IPS-18a (cell line): ENCODE measurements around the gene TGM2.

ENCODE experiments used
- H3K27ac ChIP-seq: one replicate; pipeline ENCODE4 v1.5.1; 2013; ENCODE audit warnings: low read length
- H3K27me3 ChIP-seq: one replicate; pipeline ENCODE4 v1.6.1; 2013; ENCODE audit warnings: mild to moderate bottlenecking, low read length; ENCODE audit not compliant: control insufficient read depth, insufficient read depth
- H3K36me3 ChIP-seq: one replicate; pipeline ENCODE4 v1.6.1; 2013; ENCODE audit warnings: low read depth, low read length; ENCODE audit not compliant: control insufficient read depth
- H3K4me1 ChIP-seq: one replicate; pipeline ENCODE4 v1.6.1; 2013; ENCODE audit warnings: low read depth, low read length; ENCODE audit not compliant: control insufficient read depth
- H3K4me3 ChIP-seq: one replicate; pipeline ENCODE4 v1.5.1; 2013; ENCODE audit warnings: low read length
- H3K9ac ChIP-seq: one replicate; pipeline ENCODE4 v1.6.1; 2013; ENCODE audit warnings: mild to moderate bottlenecking, low read length, moderate library complexity
- H3K9me3 ChIP-seq: one replicate; pipeline ENCODE4 v1.6.1; 2013; ENCODE audit warnings: low read depth, low read length; ENCODE audit not compliant: control insufficient read depth

The TGM2 gene

DNA sequence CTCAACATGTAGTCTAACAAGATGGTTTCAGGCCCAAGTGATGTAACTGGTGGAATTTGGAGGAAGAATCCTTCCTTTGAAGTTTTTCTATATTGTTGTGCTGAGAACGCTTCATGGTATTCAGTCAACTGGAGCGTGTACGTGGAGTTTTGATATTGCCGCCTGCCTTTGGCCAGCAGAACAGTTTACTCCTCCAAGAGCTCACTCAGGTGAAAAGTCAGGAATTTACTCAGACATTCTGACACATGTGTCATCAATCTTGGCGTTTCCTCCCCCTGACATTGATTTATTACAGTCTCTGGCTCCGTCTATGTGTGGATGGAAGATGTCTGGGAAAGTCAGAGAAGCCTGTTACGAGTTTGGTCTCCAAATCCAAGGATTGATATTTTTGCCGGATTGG, 19.0 kb upstream of the TGM2 start:
- H3K4me1 ChIP-seq, result peaks cover 2% of the 10 kb centered on the region
- H3K36me3 ChIP-seq, result no peaks in the 10 kb centered on the region
- H3K4me3 ChIP-seq, result no peak overlapping the region
- H3K27me3 ChIP-seq, result no peaks in the 10 kb centered on the region
- H3K9ac ChIP-seq, result no peak overlapping the region
- H3K27ac ChIP-seq, result no peak overlapping the region
- no peaks in the 10 kb centered on the region for H3K9me3 ChIP-seq

GRCh38 chr20:38181971-38182370, 16.9 kb upstream of the TGM2 start:
- Histone ChIP-seq H3K36me3 (no peaks in the 10 kb centered on the region), H3K27me3 (no peaks in the 10 kb centered on the region), H3K27ac (no peak overlapping the region), H3K4me3 (no peak overlapping the region), H3K9me3 (no peaks in the 10 kb centered on the region), H3K4me1 (no peaks in the 10 kb centered on the region), H3K9ac (no peak overlapping the region)

DNA sequence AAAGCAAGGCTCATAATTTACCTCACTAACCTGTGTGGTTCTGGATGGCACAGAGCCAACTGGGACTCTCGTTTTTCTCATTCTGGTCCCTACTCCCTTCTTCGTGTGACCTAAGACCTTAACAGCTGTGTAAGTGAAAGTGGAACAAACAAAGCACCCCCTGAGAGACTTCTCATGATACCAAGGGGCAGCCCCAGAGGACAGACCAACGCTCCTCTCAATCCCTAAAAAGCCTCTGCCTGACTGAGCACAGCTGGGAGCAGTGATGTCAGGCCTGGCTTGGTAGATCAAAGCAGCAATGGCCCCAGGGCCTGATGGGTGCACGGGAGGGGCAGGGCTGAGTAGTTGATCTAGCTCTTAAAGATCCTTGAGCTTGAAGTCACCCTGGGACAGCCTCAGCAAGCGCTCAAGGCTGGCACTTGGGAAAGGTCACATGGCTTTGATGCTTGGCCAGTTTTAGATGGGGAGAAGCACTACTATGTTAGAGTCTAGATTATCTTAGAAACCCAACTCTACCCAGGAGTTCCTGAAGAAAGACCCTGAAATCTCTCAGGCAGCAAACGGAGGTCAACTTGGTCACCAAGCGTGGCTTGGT, 16.2 kb upstream of the TGM2 start:
- Histone ChIP-seq H3K9ac (no peak overlapping the region), H3K27ac (no peak overlapping the region)

GRCh38 chr20:38180781-38181180, 15.7 kb upstream of the TGM2 start:
- H3K27ac ChIP-seq, result no peak overlapping the region
- no peaks in the 10 kb centered on the region for H3K9me3 ChIP-seq
- H3K9ac ChIP-seq, result no peak overlapping the region
- H3K36me3 ChIP-seq, result no peaks in the 10 kb centered on the region
- no peaks in the 10 kb centered on the region for H3K27me3 ChIP-seq
- H3K4me1 ChIP-seq, result no peaks in the 10 kb centered on the region
- no peak overlapping the region for H3K4me3 ChIP-seq

More for the DNA sequence above, 16.2 kb upstream of the TGM2 start:
- Histone ChIP-seq H3K9me3 (no peaks in the 10 kb centered on the region), H3K4me3 (no peak overlapping the region), H3K36me3 (no peaks in the 10 kb centered on the region), H3K27me3 (no peaks in the 10 kb centered on the region), H3K4me1 (no peaks in the 10 kb centered on the region)

GRCh38 chr20:38179846-38180245, 14.8 kb upstream of the TGM2 start:
- H3K27ac ChIP-seq, result no peak overlapping the region
- no peak overlapping the region for H3K9ac ChIP-seq
- no peaks in the 10 kb centered on the region for H3K27me3 ChIP-seq
- H3K9me3 ChIP-seq, result no peaks in the 10 kb centered on the region
- no peaks in the 10 kb centered on the region for H3K36me3 ChIP-seq
- H3K4me3 ChIP-seq, result no peak overlapping the region
- no peaks in the 10 kb centered on the region for H3K4me1 ChIP-seq

GRCh38 chr20:38178581-38178980, 13.5 kb upstream of the TGM2 start:
- H3K36me3 ChIP-seq, result no peaks in the 10 kb centered on the region
- H3K4me1 ChIP-seq, result no peaks in the 10 kb centered on the region
- no peak overlapping the region for H3K27ac ChIP-seq
- no peaks in the 10 kb centered on the region for H3K9me3 ChIP-seq
- no peaks in the 10 kb centered on the region for H3K27me3 ChIP-seq
- no peak overlapping the region for H3K9ac ChIP-seq
- H3K4me3 ChIP-seq, result no peak overlapping the region

GRCh38 chr20:38178065-38178491, 13.0 kb upstream of the TGM2 start:
- no peaks in the 10 kb centered on the region for H3K9me3 ChIP-seq
- H3K4me3 ChIP-seq, result no peak overlapping the region
- no peak overlapping the region for H3K9ac ChIP-seq
- no peaks in the 10 kb centered on the region for H3K27me3 ChIP-seq
- H3K27ac ChIP-seq, result no peak overlapping the region
- H3K36me3 ChIP-seq, result no peaks in the 10 kb centered on the region
- H3K4me1 ChIP-seq, result no peaks in the 10 kb centered on the region

GRCh38 chr20:38177201-38177600, 12.1 kb upstream of the TGM2 start:
- Histone ChIP-seq H3K9ac (no peak overlapping the region), H3K4me3 (no peak overlapping the region), H3K36me3 (no peaks in the 10 kb centered on the region), H3K27me3 (no peaks in the 10 kb centered on the region), H3K9me3 (no peaks in the 10 kb centered on the region), H3K27ac (no peak overlapping the region), H3K4me1 (no peaks in the 10 kb centered on the region)

DNA sequence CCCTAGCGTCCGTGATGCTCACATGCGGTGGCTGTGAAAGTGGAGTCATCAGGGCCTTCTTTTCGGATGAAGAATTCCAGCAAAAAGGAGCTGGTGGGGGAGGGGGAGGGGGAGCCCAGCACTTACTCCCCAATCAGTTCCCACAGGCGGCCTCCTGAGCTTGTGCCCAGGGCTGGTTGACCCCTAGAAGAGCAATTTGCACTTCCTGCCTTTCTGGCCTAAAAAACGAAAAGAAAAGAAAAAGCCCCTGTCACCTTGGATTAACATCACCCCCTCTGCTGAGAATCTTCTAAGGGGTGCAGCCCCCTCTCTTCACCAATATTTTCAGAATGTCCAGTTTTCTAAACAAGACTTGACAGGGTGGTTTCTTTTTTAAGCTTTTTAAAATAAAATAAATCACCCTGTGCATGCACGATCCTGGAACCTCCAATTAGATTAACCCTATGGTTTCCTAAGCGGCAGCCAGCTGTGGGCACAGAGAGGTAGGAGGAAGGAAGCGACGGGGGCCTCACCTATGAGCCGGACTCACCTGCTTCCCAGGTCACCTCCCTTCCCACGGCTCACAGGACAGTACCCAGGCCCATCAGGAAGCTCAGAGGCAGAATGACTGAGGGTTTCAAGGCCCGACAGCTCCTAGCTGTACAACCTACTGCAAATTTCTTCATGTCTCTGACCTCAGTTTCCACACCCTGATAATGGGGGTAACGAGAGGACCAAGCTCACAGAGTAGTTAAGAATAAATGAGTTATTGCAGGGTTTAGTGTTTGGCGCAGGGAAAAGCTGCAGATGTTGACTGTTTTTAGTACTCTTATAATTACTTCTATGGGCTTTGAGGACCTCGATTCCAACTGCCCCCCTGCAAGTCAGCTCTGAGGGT, 10.5 kb upstream of the TGM2 start:
- H3K4me3 ChIP-seq, result no peak overlapping the region
- H3K36me3 ChIP-seq, result no peaks in the 10 kb centered on the region
- no peaks in the 10 kb centered on the region for H3K27me3 ChIP-seq
- no peak overlapping the region for H3K9ac ChIP-seq
- H3K4me1 ChIP-seq, result no peaks in the 10 kb centered on the region
- H3K9me3 ChIP-seq, result no peaks in the 10 kb centered on the region
- no peak overlapping the region for H3K27ac ChIP-seq

GRCh38 chr20:38173237-38174156, 8.4 kb upstream of the TGM2 start:
- no peaks in the 10 kb centered on the region for H3K4me1 ChIP-seq
- H3K9ac ChIP-seq, result no peak overlapping the region
- no peak overlapping the region for H3K4me3 ChIP-seq
- no peak overlapping the region for H3K27ac ChIP-seq
- no peaks in the 10 kb centered on the region for H3K9me3 ChIP-seq
- no peaks in the 10 kb centered on the region for H3K36me3 ChIP-seq
- no peaks in the 10 kb centered on the region for H3K27me3 ChIP-seq

DNA sequence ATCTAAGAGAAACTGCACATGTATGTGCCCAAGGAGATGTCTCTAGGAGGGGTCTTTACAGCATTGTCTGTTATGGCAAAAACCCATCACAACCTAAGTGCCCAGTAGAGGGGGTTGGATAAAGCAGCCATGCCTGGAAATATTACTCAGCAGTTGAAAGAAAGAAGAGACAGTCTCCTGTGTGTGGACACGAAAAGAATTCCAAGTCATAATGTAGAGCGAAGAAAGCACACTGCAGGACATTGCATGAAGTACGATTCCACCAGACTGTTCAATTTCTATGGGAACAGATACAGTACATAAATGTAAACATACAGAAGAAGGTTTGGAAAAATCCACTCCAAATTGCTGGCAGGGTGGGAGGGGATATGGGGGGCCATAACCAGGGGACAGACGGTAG, 7.3 kb upstream of the TGM2 start:
- no peak overlapping the region for H3K27ac ChIP-seq
- H3K4me3 ChIP-seq, result no peak overlapping the region
- no peaks in the 10 kb centered on the region for H3K36me3 ChIP-seq
- H3K27me3 ChIP-seq, result no peaks in the 10 kb centered on the region
- no peaks in the 10 kb centered on the region for H3K9me3 ChIP-seq
- H3K9ac ChIP-seq, result no peak overlapping the region
- no peaks in the 10 kb centered on the region for H3K4me1 ChIP-seq
